GM19452 (cell line): ENCODE data around the gene GGT7.
"Not testable (repeated sequence)": the region's sequence is repeated elsewhere in the genome, so short reads cannot be mapped to it uniquely, and the experiment has no call there.

Source experiments
- ATAC-seq: cut with Tn5 transposase; IDR thresholded peaks from one replicate; pipeline ENCODE4 v1.9.1; 2021; ENCODE audit not compliant: unreplicated experiment

Gene GGT7

GRCh38 chr20:34849778-34850177 lies 22.9 kb downstream of the GGT7 start:
- ATAC-seq, result no peak

- no peak for ATAC-seq
Measured at GRCh38 chr20:34848597-34848996, 24.1 kb downstream of the GGT7 start.

GRCh38 chr20:34843421-34843820 lies 29.2 kb downstream of the GGT7 start:
- ATAC-seq, result no peak

- no peak for ATAC-seq
Measured at GRCh38 chr20:34842143-34842542, 30.5 kb downstream of the GGT7 start.

GRCh38 chr20:34834459-34834893 lies 38.2 kb downstream of the GGT7 start:
- ATAC-seq, result no peak

- no peak for ATAC-seq
Measured at GRCh38 chr20:34831936-34832335, 40.7 kb downstream of the GGT7 start.

GRCh38 chr20:34829191-34829590 lies 43.5 kb downstream of the GGT7 start:
- ATAC-seq, result no peak

GRCh38 chr20:34825530-34826362 lies 46.9 kb downstream of the GGT7 start, which contains the start of gene NCOA6:
Gene NCOA6, minus strand, starts transcription at chr20:34825651. Its CDS starts 43,296 bp downstream, at chr20:34782355.
- ATAC-seq, result peak; percentile 56

GRCh38 chr20:34824806-34825529 lies 47.7 kb downstream of the GGT7 start:
- ATAC-seq, result peak; percentile 85

- peak; percentile 43 for ATAC-seq
Measured at GRCh38 chr20:34824452-34824805, 48.2 kb downstream of the GGT7 start.

GRCh38 chr20:34824026-34824425 lies 48.6 kb downstream of the GGT7 start:
- ATAC-seq, result no peak

- no peak for ATAC-seq
Measured at GRCh38 chr20:34820805-34821578, 51.7 kb downstream of the GGT7 start.

GRCh38 chr20:34817801-34818200 lies 54.9 kb downstream of the GGT7 start:
- no peak for ATAC-seq

- no peak for ATAC-seq
Measured at GRCh38 chr20:34817072-34817471, 55.6 kb downstream of the GGT7 start.

- no peak for ATAC-seq
Measured at GRCh38 chr20:34815636-34816035, 57.0 kb downstream of the GGT7 start.

- ATAC-seq, result no peak
Measured at GRCh38 chr20:34808583-34808982, 64.1 kb downstream of the GGT7 start.

GRCh38 chr20:34807944-34808465 lies 64.7 kb downstream of the GGT7 start:
- not testable (repeated sequence) for ATAC-seq

GRCh38 chr20:34806255-34806654 lies 66.4 kb downstream of the GGT7 start:
- ATAC-seq, result no peak

GRCh38 chr20:34798871-34799270 lies 73.8 kb downstream of the GGT7 start:
- no peak for ATAC-seq

- no peak for ATAC-seq
Measured at GRCh38 chr20:34798328-34798727, 74.3 kb downstream of the GGT7 start.
